GM19193 (cell line): Measurements from ENCODE around the gene TLCD4.
A peak's percentile ranks its signal among the peaks of the same experiment; 100 is the strongest.

Experiments used
- POLR2A ChIP-seq: IDR thresholded peaks from 4 replicates; pipeline ENCODE4 v1.6.1; 2011; ENCODE audit not compliant: insufficient read depth, insufficient read length; ENCODE audit errors: extremely low read depth

TLCD4 gene, protein sequence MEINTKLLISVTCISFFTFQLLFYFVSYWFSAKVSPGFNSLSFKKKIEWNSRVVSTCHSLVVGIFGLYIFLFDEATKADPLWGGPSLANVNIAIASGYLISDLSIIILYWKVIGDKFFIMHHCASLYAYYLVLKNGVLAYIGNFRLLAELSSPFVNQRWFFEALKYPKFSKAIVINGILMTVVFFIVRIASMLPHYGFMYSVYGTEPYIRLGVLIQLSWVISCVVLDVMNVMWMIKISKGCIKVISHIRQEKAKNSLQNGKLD

DNA sequence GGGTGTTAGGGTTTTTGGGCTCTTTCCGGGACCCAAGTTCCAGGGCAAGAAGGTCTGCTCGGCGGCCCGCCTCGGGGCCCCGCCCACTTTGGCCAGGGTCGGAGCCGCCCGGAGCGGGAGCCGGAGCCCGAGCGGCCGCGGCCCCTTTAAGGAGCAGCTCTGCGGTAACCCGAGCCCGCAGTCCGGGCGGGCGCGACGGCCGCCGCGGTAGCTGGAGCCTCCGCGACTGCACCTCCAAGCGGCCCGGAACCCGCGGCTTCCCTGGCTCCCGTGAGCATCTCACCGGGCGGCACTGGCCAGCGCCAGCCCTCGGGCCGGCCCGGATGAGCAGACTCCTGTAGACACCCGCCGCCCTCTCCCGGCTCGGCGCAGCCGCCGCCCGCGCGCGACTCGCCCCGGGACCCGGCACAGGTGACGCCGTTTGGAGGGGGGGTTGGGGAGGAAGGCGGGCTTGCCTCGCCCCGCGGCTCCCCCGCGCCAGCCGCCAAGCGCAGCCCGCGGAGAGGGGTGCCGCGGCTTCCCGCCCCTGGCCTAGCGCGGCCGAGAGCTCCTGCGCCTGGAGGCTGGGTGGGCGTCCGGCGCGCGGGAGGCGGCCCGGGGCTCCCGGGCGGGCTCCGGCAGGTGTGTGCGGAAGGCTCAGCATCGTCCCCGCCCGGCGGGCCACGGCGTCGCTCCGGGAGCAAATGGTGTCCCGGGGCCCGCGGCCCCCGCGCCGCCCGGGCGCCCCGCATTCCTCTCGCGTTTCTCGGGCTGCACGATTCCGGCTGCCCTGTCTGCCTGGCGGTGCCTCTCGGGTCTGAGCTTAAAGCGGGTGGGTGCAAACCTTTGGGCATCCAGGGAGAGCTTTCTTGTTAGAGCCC is at the start of gene TLCD4:
TSS of gene TLCD4 (plus strand) at position 149 of the 860 bp plus-strand sequence. CDS start 26,547 bp downstream, outside the sequence.
- TF ChIP-seq POLR2A: no peak

DNA sequence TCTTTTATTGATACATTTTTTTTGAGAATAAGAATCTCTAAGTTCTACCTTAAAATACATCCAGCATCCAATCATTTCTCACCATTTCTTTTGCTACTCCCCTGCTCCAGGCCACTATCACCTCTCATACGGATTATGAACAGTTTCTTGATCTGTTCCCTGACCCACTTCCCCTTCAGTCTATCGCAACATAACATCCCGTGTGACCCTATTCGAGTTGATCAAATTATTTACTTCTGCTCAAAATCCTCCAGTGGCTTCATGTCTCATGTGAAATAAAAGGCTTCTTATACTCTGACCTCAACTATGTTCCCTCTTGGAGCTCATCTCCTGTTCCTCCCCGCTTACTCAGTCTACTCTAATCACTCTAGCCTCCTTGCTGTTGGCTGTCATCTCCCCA is 49.6 kb upstream of the TLCD4 start:
- no peak for TF ChIP-seq POLR2A

DNA sequence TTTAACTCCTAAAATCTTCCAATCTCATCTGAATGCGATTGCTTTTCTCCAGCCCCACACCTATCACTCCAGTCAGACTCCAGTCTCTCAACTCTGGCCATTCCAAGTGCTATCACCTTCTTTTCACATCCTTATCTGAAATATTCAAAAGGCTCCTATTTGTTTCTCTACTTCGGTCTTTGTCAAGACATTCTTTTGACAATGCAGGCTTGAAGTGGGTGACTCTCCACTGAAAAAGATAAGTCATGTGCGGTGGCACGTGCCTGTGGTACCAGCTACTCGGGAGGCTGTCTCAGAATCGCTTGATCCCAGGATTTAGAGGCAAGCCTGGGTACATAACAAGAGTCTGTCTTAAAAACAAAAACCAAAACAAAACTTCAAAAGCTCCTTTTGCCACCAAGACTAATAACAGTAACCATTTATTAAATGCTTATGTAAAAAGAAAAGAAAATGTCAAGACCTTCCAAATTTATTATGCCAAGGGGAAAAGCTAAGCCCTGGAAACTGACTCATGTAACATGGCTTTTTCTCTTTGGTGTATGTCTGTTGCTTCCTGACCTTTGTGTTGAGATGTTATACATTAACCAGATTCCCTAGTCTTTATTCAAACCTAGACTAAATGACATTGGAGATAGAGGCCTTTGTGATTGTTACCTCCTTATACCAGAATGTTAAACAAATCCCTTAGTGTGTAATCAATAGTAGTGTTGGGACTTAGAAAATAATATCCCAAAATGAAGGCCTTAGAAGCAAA is 48.0 kb upstream of the TLCD4 start:
- no peak for TF ChIP-seq POLR2A

DNA sequence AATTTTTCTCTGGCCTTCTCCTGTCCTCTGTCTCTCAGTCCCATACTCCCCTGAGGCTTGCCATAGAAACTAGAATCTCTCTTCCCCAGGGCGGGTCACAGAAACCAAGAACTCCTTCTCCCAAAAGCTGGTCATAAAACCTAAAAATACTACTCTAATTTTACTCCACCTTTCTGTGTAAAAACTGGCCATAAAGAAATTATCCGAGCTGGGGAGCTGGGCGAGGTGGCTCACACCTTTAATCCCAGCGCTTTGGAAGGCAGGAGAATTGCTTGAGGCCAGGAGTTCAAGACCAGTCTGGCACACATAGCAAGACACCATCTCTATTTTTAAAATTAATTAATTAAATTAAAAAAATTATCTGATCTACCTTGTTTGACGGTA is 47.5 kb upstream of the TLCD4 start:
- no peak for TF ChIP-seq POLR2A

DNA sequence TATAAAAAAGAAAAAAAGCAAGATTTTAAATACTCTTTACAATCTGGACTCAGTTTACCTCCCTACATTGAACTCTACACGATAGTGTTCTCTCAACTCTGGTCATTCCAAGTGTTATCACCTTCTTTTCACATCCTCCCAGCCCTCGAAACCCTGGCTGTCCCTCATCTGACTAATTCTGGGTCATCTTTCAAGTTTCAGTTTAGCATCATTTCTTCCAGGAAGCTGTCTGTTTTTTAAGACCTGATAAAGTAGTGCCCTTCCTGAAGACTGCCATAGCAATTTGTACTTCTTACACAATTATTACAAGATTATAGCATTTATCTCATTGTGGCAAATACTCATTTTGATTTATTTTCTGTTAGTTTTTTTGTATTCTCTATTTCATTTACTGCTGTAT is 45.6 kb upstream of the TLCD4 start:
- no peak for TF ChIP-seq POLR2A

DNA sequence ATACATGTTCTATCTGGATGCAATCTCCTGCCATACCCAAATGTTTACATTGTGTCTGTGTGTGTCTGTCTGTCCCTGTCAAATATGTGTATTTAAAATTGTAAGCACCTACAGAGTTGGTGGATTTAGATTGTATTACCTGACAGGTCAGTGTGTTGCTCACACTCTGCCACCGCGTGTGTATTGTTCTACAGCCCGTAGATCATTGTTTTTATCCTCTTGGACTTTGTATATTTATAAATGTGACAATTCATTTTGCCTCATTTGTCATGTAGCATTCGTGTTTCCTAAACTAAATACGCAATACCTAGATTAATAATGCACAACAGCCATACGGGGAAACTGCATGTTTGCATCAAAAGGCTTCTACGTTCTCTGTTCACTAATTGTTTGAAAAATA is 45.0 kb upstream of the TLCD4 start:
- no peak for TF ChIP-seq POLR2A

DNA sequence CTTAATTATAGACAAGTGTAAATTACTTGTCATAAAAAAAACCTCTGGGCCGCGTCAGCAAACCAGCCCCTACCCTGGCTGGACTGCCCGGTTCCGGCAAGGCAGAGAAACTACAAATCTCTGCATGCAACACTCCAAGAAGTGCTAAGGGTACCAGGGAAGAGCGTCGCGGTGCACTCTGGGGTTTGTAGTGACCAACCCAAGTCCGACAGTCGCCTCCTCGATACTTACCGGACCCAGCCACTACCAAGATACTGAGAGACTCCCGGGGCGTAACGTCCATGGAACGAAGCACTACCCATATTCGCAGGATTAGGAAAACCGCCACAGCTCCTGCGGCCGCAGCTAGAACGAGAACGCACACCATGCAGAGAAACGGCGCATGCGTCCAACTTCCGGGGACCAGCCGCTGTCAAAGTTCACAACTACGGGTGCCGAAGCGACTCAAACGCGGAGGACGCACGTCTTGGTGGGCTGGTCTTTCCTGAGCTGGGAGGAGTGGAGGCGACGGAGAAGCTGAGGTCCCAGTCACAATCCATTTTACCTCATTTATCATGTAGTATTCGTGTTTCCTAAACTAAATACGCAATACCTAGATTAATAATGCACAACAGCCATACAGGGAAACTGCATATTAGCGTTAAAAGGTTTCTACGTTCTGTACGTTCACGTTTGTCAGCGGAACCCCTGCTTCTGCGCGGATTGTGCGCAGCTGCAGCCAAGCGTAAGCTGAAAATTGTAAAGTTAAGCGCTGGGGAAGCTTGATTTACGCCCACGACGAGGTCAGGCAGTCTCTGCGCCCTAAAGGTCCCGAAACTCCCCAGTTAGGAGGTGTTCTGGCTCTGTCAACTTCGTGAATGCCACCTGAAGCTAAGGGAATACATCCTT is 44.4 kb upstream of the TLCD4 start, which contains the start of gene ALG14:
TSS of gene ALG14 (minus strand) at position 420 of the 888 bp plus-strand sequence. CDS start at position 367, 53 bp downstream.
- TF ChIP-seq POLR2A: peak; percentile 67

DNA sequence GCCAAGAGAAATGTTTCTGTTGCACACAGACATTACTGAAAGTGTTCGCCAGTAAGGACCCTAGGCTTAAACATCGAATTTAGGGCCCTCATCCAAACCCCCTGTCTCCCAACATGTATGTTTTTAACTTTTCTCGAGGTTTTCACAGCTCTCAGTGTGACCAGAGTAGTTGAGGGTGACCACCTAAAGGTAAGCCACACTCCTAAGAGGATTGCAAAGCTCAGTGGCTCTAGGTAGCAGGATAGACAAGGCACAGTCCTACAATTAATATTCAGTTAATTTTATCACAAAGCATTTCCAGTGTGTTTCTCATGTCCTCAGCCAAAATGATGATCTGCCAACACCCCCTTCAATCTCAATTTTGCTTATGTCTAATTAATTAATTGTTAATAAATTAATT is 43.7 kb upstream of the TLCD4 start:
- TF ChIP-seq POLR2A: no peak

DNA sequence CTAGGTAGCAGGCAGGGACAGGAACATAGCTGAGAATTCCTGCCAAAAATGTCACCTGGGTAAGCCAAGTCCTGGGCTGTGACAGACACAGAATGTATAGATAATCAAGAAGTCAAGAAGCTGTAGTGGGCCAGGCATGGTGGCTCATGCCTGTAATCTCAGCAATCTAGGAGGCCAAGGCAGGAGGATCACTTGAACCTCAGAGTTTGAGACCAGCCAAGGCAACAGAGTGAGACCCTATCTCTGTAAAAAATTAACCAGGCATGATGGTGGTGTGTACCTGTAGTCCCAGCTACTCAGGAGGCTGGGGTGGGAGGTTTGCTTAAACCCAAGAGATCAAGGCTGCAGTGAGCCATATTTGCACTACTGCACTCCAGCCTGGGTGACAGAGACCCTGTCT is 41.1 kb upstream of the TLCD4 start:
- no peak for TF ChIP-seq POLR2A

DNA sequence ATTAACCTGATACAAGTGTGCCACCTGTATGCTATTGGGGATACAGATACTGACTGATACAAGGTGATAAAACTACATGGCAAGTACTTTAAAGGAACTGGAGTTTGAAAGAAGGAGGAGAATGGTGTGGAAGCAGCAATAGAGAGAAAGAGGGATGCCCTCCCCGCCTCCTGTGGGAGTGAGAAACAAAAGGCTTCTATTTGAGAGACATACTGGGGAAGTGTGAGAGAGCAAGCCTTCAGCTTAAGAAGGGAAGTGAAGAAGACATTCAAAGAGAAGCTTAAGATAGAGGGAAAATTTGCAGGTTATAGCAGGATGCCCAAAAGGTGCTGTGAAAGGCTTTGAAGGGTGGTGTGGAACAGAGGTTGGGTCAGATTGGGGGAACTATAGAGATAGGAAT is 36.7 kb upstream of the TLCD4 start:
- no peak for TF ChIP-seq POLR2A

DNA sequence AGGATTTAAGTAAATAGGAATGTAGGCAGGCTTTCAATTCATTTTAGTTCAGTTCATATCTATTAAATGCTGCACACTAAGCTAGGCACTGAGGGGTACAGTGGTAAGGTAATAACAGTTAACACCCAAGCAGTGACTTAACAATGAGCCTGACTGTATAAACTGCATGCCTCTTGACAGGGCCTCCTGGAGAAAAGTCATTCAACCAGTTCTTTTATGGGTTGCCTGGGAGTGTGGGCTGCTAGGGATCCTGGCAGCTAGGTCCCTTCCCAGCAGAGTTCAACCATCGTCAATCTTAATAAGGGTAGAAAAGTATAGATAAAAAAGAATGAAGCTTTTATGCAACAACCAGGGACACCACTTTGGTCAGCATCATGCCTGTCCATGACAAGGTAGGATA is 36.3 kb upstream of the TLCD4 start:
- TF ChIP-seq POLR2A: no peak

DNA sequence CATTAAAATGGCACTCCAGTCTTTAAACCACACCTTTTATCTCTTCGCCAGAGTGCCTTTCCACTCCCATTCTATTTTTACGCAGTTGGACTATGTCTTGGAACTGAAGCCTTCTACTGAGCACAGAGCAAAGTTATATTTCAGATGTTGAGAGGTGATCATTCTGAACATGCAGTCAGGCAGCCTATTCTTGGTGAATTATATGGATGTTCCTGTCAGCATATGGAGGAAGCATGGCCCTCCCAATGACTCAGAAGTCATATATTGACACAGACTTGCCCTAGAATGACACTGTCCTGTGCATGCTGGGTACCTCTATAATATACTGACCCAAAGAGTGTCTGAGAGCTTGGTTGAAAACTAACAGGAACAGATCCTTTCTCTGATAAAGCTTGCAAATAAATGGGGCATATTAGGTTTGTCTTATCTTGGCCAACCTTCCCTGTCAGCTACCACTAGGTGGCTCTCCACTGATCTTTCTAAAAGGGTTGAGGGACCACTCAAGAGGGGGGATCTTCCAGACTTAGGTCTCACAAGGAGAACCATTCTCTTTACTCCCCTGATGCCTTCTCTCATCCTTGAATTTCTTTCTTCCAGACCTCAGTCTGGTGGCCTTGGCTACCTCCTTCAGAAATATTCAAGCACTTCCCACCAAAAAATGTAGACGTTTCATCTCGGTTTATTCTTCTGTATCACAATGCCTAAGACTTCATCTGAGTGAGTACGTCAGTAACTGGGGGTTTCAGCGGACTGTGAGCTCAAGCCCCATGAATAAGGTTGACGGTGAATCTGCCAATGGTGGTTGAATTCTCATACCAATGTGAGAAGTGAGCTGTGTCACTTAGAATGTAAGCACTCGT is 32.6 kb upstream of the TLCD4 start:
- TF ChIP-seq POLR2A: no peak

DNA sequence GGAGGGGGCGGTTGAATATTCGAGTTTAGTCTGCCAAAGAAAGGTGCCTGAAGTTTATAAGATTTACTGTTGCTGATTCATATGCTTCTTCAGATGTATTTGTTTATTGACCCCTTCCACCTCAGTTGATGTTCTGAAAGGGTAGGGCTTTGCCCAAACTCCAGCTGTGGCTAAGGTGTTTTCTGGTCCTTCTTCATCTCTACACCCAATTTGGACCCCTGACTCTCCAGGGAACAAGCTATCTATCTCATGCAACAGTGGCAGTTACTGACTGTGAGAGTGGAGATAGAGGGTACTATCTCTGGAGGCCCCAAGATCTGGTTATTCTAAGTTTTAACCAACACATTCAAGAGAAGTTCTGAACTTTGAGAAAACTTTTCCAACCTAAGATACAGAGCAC is 31.8 kb upstream of the TLCD4 start:
- no peak for TF ChIP-seq POLR2A

DNA sequence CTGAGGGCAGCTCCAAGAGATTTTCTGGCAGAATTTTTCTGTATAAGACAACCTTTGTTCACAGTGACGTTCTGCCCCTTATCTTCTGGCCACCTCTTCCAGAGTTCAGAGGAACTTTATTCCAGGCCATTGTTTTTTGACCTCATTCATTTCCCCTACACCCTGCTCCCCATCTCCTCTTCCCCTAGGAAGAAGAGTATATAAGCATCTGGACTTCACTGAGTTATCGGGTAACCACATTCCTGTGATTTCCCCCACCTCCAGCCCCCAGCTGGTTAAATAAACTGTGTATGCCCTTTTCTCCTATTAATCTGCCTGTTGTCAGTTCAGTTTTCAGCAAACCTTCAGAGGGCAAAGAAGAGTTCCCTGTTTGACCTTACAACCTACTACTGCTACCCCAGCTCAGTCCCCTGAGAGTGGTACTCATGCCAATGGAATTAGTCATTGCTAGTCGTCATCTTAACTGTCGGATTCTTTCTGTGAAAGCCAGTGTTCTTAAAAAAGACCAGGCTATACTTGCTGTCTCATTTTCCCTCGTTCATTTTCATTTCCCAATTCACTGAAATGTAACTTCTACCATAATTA is 30.1 kb upstream of the TLCD4 start:
- no peak for TF ChIP-seq POLR2A

DNA sequence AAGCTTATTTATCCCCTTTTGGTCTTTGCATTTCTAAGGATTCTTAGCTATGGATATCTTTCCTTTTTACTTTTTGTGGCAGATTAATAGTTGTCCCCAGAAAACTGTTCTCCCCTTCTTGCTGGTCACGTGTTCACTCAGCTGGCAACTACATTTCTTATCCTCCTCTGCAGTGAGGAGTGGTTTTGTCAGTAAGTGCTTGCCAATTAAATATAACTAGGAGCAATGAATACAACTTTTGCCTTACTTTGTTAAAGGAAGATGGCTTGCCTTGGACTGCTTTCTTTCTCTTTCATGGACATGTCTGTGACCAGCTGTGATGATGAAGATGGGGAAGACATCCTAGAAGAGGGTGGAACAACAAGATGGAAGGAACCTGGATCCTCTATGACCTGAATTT is 28.9 kb upstream of the TLCD4 start:
- TF ChIP-seq POLR2A: no peak
